Fibroblast of gingiva (primary cell): ENCODE measurements around the gene BCKDHA.
"Not testable (repeated sequence)": the region's sequence is repeated elsewhere in the genome, so short reads cannot be mapped to it uniquely, and the experiment has no call there.

ENCODE experiments used
- DNase-seq: peaks from one replicate; pipeline ENCODE4 v3.0.0-alpha.2; 2011; ENCODE audit warnings: low read depth

The BCKDHA gene

GRCh38 chr19:41366089-41366488 is 31.5 kb upstream of the BCKDHA start:
- DNase-seq, result no peak

- DNase-seq, result peak; percentile 83
Measured at GRCh38 chr19:41367848-41368301, 29.7 kb upstream of the BCKDHA start.

GRCh38 chr19:41369769-41370168 is 27.8 kb upstream of the BCKDHA start:
- DNase-seq, result no peak

GRCh38 chr19:41371119-41371518 is 26.5 kb upstream of the BCKDHA start:
- DNase-seq, result not testable (repeated sequence)

- DNase-seq, result no peak
Measured at GRCh38 chr19:41371541-41371940, 26.1 kb upstream of the BCKDHA start.

- no peak for DNase-seq
Measured at GRCh38 chr19:41372501-41372900, 25.1 kb upstream of the BCKDHA start.

- DNase-seq, result peak; percentile 91
Measured at GRCh38 chr19:41373993-41374392, 23.6 kb upstream of the BCKDHA start.

- DNase-seq, result peak; percentile 17
Measured at GRCh38 chr19:41376241-41376997, 21.2 kb upstream of the BCKDHA start, which contains the start of gene TMEM91. Gene TMEM91, plus strand, starts transcription at chr19:41376533. Its CDS starts 1,777 bp downstream, at chr19:41378310.

GRCh38 chr19:41376998-41377365 is 20.6 kb upstream of the BCKDHA start:
- DNase-seq, result no peak

GRCh38 chr19:41377977-41378709 is 19.5 kb upstream of the BCKDHA start:
- DNase-seq, result no peak

GRCh38 chr19:41381536-41381935 is 16.1 kb upstream of the BCKDHA start:
- DNase-seq, result not testable (repeated sequence)

GRCh38 chr19:41384351-41384750 is 13.3 kb upstream of the BCKDHA start:
- no peak for DNase-seq

- no peak for DNase-seq
Measured at GRCh38 chr19:41386442-41386841, 11.2 kb upstream of the BCKDHA start.

GRCh38 chr19:41391618-41392017 is 6.0 kb upstream of the BCKDHA start:
- DNase-seq, result no peak

GRCh38 chr19:41392775-41393174 is 4.8 kb upstream of the BCKDHA start:
- DNase-seq, result no peak

GRCh38 chr19:41395355-41395754 is 2.3 kb upstream of the BCKDHA start:
- DNase-seq, result no peak

- no peak for DNase-seq
Measured at GRCh38 chr19:41398050-41398418, 416 bp downstream of the BCKDHA start.

GRCh38 chr19:41398598-41398997 is 980 bp downstream of the BCKDHA start:
- no peak for DNase-seq

GRCh38 chr19:41399091-41399490 is 1.5 kb downstream of the BCKDHA start:
- no peak for DNase-seq

GRCh38 chr19:41399525-41399924 is 1.9 kb downstream of the BCKDHA start:
- no peak for DNase-seq

- DNase-seq, result no peak
Measured at GRCh38 chr19:41401483-41401882, 3.9 kb downstream of the BCKDHA start.

GRCh38 chr19:41402010-41402409 is 4.4 kb downstream of the BCKDHA start:
- DNase-seq, result no peak

- no peak for DNase-seq
Measured at GRCh38 chr19:41403181-41403970, 5.8 kb downstream of the BCKDHA start.
